T-cell (primary cell): Measurements from ENCODE around the gene SMIM32. TPM values are rescaled to one million over a fixed set of nuclear protein-coding genes. Genes with fewer than 3 reads are reported as not detected.

Experiments used
- ATAC-seq, 4 experiments: fragments of 200-7000 bp in 3 of 4; fragments of 150-1000 bp in 1 of 4; cut with Tn5 transposase; replicated peaks in 1 of 4; 1 replicate in 3 of 4; 2 replicates in 1 of 4; pipeline ENCODE4 v1.10.0; 2021; ENCODE audit warnings: moderate library complexity in 3 of 4, mild to moderate bottlenecking in 2 of 4, moderate number of reproducible peaks in 1 of 4
- CTCF ChIA-PET, 2 donors: fragments of 300-600 bp; sonication (Branson Sonifier 250); formaldehyde crosslinking; loops; one replicate each; lab custom pipeline; 2022; ENCODE audit warnings: antibody characterized with exemption in 2 of 2; lab: Charles Lee
- POLR2A ChIA-PET, 2 donors: fragments of 300-600 bp; sonication (Branson Sonifier 250); formaldehyde crosslinking; loops; one replicate each; lab custom pipeline; 2022; ENCODE audit warnings: antibody characterized with exemption in 2 of 2; lab: Charles Lee
- DNase-seq, 35 experiments: peaks; one replicate each; pipeline versions ENCODE4 v3.0.0 to v3.0.0-alpha.2; 2013 to 2023
- H3K27ac ChIP-seq: one replicate; pipeline ENCODE4 v1.5.1; 2013; ENCODE audit warnings: low read length
- H3K27me3 ChIP-seq, 2 experiments: replicated peaks in 1 of 2; 1 replicate in 1 of 2; 2 replicates in 1 of 2; pipeline versions ENCODE4 v1.6.1 to v1.7.0; 2013; ENCODE audit warnings: low read length in 1 of 2, mixed read lengths in 1 of 2; ENCODE audit not compliant: control insufficient read depth in 2 of 2, insufficient read depth in 2 of 2; ENCODE audit errors: extremely low read depth in 1 of 2
- H3K36me3 ChIP-seq, 2 donors: 1 replicate in 1 of 2; 2 replicates in 1 of 2; pipeline versions ENCODE4 v1.6.1 to v1.7.0; 2013; ENCODE audit warnings: low read length in 1 of 2; ENCODE audit not compliant: control insufficient read depth in 2 of 2, insufficient read depth in 1 of 2; ENCODE audit errors: extremely low read depth in 1 of 2
- H3K4me1 ChIP-seq, 2 experiments: 1 replicate in 1 of 2; 2 replicates in 1 of 2; pipeline versions ENCODE4 v1.6.1 to v1.7.0; 2013; ENCODE audit warnings: low read length in 2 of 2, mixed read lengths in 1 of 2; ENCODE audit not compliant: insufficient read depth in 2 of 2, control insufficient read depth in 1 of 2; ENCODE audit errors: extremely low read depth in 1 of 2
- H3K4me3 ChIP-seq, 2 donors: 1 replicate in 1 of 2; 2 replicates in 1 of 2; pipeline versions ENCODE4 v1.5.1 to v1.7.0; 2013; ENCODE audit warnings: mild to moderate bottlenecking in 2 of 2, low read length in 1 of 2, moderate library complexity in 1 of 2; ENCODE audit not compliant: control insufficient read depth in 1 of 2; ENCODE audit errors: extremely low read depth in 1 of 2
- H3K9me3 ChIP-seq: 2 replicates; pipeline ENCODE4 v1.7.0; 2013
- H3K27ac Mint-ChIP-seq, 2 donors: one replicate each; pipeline ENCODE4 v1.8.0; 2020 to 2021; ENCODE audit warnings: mild to moderate bottlenecking in 2 of 2, mixed read lengths in 2 of 2
- H3K27me3 Mint-ChIP-seq, 2 donors: one replicate each; pipeline ENCODE4 v1.8.0; 2021 to 2022; ENCODE audit warnings: mixed read lengths in 2 of 2
- H3K36me3 Mint-ChIP-seq: one replicate; pipeline ENCODE4 v1.8.0; 2021; ENCODE audit warnings: mixed read lengths
- H3K4me1 Mint-ChIP-seq, 3 donors: one replicate each; pipeline ENCODE4 v1.8.0; 2020 to 2022; ENCODE audit warnings: mixed read lengths in 3 of 3, mild to moderate bottlenecking in 1 of 3
- H3K4me3 Mint-ChIP-seq, 3 donors: one replicate each; pipeline ENCODE4 v1.8.0; 2020 to 2022; ENCODE audit warnings: mild to moderate bottlenecking in 3 of 3, mixed read lengths in 3 of 3, moderate library complexity in 3 of 3
- H3K9me3 Mint-ChIP-seq, 3 donors: one replicate each; pipeline ENCODE4 v1.8.0; 2020 to 2022; ENCODE audit warnings: mixed read lengths in 3 of 3
- WGBS: methylation state at CpG from one replicate; pipeline ENCODE4 v1.1.5; 2013; ENCODE audit warnings: missing lambda C conversion rate; ENCODE audit not compliant: insufficient coverage; 5-methylcytosine and 5-hydroxymethylcytosine counted together
- total RNA-seq, 35 experiments: library from RNA in 6 of 35; stranded (reverse) in 6 of 35; fragments of 120-200 nt in 1 of 35; gene quantifications; one replicate each; pipeline versions ENCODE4 v1.2.1 to v1.2.4 and lab custom pipeline; 2013 to 2026

SMIM32 gene
- total RNA-seq, 5 donors from 2014 or later (not counting 1 experiment from before 2014, with no cell fraction given) = not detected

DNA sequence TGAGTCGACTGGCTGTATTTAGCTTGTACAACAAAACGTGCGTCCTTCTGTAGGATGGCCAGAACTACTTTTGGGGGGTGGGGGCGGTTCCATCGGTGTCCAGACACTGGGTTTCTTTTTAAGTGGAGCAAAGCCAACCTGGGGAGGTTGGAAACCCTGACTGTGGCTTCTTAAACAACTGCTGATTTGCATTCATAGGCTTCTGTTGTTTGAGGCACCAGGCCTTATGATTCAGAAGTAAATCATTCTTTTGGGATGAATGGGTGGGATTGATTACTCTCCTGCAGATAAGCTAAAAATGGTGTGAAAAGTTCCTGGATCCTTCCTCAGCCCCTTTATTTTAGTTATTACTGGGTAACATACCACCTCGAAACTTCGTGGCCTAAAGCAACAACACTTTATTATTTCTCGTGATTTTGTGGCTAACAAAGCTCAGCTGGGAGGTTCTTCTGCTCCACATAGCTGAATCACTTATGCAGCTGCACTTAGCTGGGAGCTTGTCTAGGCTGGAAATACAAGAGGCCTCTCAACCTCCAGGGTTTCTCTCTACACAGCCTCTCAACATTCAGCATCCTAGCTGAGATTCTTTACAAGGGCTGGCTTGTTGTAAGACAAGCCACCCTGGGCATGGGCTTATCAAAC is 12.2 kb upstream of the SMIM32 start:
- ChIA-PET POLR2A (no interaction called here), CTCF (no interaction called here)
- Histone ChIP-seq H3K27ac (no peak overlapping the region), H3K9me3 (no peaks in the 10 kb centered on the region), H3K4me3 (no peak overlapping the region), H3K4me1 (no peaks in the 10 kb centered on the region), H3K36me3 (no peaks in the 10 kb centered on the region), H3K27me3 (peaks cover 3 to 27% of the 10 kb centered on the region in 2 experiments)
- no peak overlapping the region for H3K27ac Mint-ChIP-seq
- DNase-seq = no peak
- no peaks in the 10 kb centered on the region for H3K4me1 Mint-ChIP-seq
- no peak for ATAC-seq
- 66% methylated on average over 5 of the region's 8 CpGs for WGBS
- H3K9me3 Mint-ChIP-seq = no peaks in the 10 kb centered on the region
- peaks cover 13 to 24% of the 10 kb centered on the region in 2 donors for H3K27me3 Mint-ChIP-seq
- H3K36me3 Mint-ChIP-seq = no peaks in the 10 kb centered on the region
- H3K4me3 Mint-ChIP-seq = no peak overlapping the region

DNA sequence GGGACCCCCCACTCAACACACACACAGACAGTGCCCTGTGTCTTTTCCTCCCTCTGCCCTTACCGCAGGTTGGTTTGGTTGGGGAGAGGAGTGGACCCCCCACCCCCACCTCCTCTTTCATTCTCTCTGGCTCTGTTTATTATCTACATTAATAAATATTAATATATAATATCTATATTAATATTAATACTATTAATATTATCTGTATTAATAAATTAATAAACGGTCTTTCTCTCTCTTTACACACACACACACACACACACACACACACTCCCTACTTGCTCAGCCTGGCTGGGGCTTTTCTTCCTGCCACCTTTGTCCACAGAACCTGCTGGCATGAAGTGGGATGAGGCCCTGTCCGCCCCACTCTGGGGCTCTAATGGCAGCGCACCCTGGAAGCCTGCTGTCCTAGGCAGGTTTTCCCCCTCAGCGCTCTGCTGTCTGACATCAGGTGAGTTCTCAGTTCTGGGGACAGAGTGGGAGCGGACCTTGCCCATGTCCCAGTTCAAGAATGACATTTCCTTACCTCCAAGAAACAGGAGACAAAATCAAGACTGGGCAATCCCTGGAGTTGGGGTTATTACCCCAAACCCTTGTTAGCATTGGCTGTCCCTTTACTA is 10.5 kb upstream of the SMIM32 start:
- H3K36me3 ChIP-seq = no peaks in the 10 kb centered on the region
- no peak for DNase-seq
- no peaks in the 10 kb centered on the region for H3K9me3 ChIP-seq
- ChIA-PET CTCF (no interaction called here), POLR2A (no interaction called here)
- Mint-ChIP-seq H3K4me3 (no peak overlapping the region), H3K9me3 (no peaks in the 10 kb centered on the region), H3K4me1 (no peaks in the 10 kb centered on the region), H3K27ac (no peak overlapping the region), H3K27me3 (peaks cover 11 to 26% of the 10 kb centered on the region in 2 donors), H3K36me3 (no peaks in the 10 kb centered on the region)
- no peak overlapping the region for H3K27ac ChIP-seq
- peaks cover 3 to 22% of the 10 kb centered on the region in 2 experiments for H3K27me3 ChIP-seq
- H3K4me1 ChIP-seq = no peaks in the 10 kb centered on the region
- no peak overlapping the region for H3K4me3 ChIP-seq
- WGBS = 89% methylated on average over 3 of the region's 6 CpGs
- no peak for ATAC-seq

DNA sequence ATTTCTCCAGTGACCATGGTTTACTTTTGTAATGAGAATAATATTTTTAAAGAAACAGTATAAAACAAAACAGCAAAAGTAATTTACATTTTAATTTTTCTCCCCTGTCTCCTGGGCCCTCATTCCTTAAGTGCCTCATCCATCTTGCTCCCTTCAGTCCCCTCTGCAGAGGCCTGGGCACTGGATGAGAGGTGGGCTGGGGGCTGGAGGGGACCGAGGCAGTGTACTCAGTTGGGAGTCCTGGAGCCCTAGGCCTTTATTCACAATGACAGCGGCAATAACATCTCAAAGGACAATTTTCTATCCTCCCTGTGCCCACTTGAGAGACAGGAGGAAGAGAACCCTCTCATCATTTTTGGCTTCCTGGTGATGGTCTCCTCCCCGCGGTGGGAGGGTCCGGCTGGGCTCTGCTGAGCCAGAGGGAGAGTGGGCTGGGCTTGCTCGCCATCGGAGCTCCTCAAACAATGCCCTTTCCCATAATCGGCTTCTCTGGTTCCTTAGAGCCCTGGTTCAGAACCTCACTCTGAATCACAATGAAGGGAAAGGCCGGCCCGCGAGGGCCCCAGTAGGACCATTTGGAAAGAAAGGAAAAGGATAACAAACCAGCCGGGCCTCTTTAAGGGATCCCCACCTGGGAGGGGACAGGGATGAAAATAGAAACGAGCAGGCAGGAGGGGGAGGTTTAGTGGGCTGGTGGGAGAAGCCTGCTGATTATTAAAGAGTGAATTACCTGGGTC is 9.7 kb upstream of the SMIM32 start:
- CTCF ChIA-PET = no interaction called here
- Histone ChIP-seq H3K27ac (no peak overlapping the region), H3K4me3 (no peak overlapping the region), H3K9me3 (no peaks in the 10 kb centered on the region), H3K4me1 (no peaks in the 10 kb centered on the region), H3K27me3 (peaks cover 3 to 23% of the 10 kb centered on the region in 2 experiments), H3K36me3 (no peaks in the 10 kb centered on the region)
- Mint-ChIP-seq H3K9me3 (no peaks in the 10 kb centered on the region), H3K4me1 (no peaks in the 10 kb centered on the region), H3K27me3 (peaks cover 11 to 29% of the 10 kb centered on the region in 2 donors), H3K27ac (no peak overlapping the region), H3K36me3 (no peaks in the 10 kb centered on the region), H3K4me3 (no peak overlapping the region)
- WGBS = 7% methylated on average over 2 of the region's 13 CpGs
- DNase-seq (no peak), ATAC-seq (no peak)
- POLR2A ChIA-PET = no interaction called here

DNA sequence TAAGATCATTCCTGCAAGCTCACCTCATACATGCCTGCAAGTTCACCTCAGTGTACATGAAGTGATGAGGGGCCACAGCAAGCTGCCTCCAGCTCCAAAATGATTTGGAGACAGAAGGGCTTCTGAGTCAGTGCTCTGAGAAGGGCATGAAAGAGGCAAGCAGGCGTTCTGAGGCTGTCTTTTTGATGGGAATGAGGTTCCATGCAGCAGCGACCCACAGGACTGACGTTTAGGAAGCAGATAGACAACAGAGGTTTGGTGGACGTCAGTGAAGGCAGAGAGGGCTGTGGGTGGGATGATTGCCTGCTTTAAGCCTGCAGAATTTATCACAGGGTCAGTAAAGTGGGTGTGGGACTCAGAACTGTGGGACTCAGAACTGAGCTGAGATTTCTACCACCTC is 8.9 kb upstream of the SMIM32 start:
- Histone ChIP-seq H3K4me3 (no peak overlapping the region), H3K27me3 (peaks cover 3 to 21% of the 10 kb centered on the region in 2 experiments), H3K27ac (no peak overlapping the region), H3K9me3 (no peaks in the 10 kb centered on the region), H3K4me1 (no peaks in the 10 kb centered on the region), H3K36me3 (no peaks in the 10 kb centered on the region)
- POLR2A ChIA-PET = no interaction called here
- no peaks in the 10 kb centered on the region for H3K36me3 Mint-ChIP-seq
- no peak overlapping the region for H3K4me3 Mint-ChIP-seq
- H3K9me3 Mint-ChIP-seq = no peaks in the 10 kb centered on the region
- H3K27me3 Mint-ChIP-seq = peaks cover 16 to 31% of the 10 kb centered on the region in 2 donors
- no peak overlapping the region for H3K27ac Mint-ChIP-seq
- ATAC-seq (no peak), DNase-seq (no peak)
- H3K4me1 Mint-ChIP-seq = no peaks in the 10 kb centered on the region
- WGBS = 20% methylated on average over 2 of the region's 4 CpGs
- CTCF ChIA-PET = no interaction called here

DNA sequence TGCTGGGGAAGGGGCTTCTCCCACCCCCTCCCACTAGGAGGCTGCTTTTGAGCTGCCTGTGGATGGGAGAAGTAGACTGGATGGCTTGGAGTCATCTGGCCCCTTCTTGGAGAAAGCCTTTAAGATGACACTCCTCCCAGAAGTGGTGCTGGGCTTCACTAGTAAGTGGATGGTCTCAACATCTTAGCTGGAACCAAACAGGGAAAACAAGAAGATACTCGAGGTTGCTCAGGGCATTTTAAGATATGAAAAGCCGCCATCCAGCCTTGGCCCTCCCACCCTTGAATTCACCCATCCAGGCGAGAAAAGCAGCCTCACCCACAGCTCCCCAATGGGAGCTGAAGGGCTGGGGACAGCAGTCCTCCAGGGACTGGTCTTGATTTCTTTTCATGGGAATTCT is 7.8 kb upstream of the SMIM32 start:
- Mint-ChIP-seq H3K4me1 (no peaks in the 10 kb centered on the region), H3K27me3 (peaks cover 22 to 36% of the 10 kb centered on the region in 2 donors)
- POLR2A ChIA-PET = no interaction called here

DNA sequence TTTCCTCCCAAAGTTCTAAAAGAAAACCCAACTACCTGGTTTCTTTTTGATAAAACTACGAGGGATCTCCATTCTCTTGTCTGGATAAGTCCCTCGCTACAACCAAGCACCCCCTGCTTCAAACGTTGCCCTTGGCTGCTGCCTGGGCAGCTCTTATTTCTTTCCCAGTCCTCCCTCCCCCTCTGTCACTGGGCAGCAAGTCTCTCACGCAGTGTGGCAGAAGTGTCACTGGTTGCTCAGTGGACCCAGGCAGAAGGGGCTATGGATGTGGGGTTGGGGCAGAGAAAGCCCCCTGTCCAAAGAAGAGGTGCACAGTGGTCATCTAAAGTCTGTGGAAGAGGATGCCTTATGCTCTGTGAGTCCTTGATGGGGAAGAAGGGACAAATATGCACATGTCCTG is 7.2 kb upstream of the SMIM32 start:
- Histone ChIP-seq H3K4me3 (no peak overlapping the region), H3K36me3 (no peaks in the 10 kb centered on the region), H3K27me3 (peaks cover 3 to 34% of the 10 kb centered on the region in 2 experiments), H3K9me3 (no peaks in the 10 kb centered on the region), H3K27ac (no peak overlapping the region), H3K4me1 (no peaks in the 10 kb centered on the region)
- peaks cover 27 to 42% of the 10 kb centered on the region in 2 donors for H3K27me3 Mint-ChIP-seq
- ChIA-PET CTCF (no interaction called here), POLR2A (no interaction called here)
- no peaks in the 10 kb centered on the region for H3K4me1 Mint-ChIP-seq
- no peak overlapping the region for H3K27ac Mint-ChIP-seq
- ATAC-seq (no peak), DNase-seq (no peak)
- WGBS = 76% methylated on average over 2 of the region's 4 CpGs
- no peaks in the 10 kb centered on the region for H3K9me3 Mint-ChIP-seq
- H3K36me3 Mint-ChIP-seq = no peaks in the 10 kb centered on the region
- no peak overlapping the region for H3K4me3 Mint-ChIP-seq

More for the DNA sequence above, 7.8 kb upstream of the SMIM32 start:
- H3K36me3 Mint-ChIP-seq = no peaks in the 10 kb centered on the region
- Histone ChIP-seq H3K4me1 (no peaks in the 10 kb centered on the region), H3K4me3 (no peak overlapping the region), H3K9me3 (no peaks in the 10 kb centered on the region), H3K27ac (no peak overlapping the region), H3K27me3 (peaks cover 3 to 27% of the 10 kb centered on the region in 2 experiments), H3K36me3 (no peaks in the 10 kb centered on the region)
- H3K4me3 Mint-ChIP-seq = no peak overlapping the region
- ATAC-seq (no peak), DNase-seq (no peak)
- CTCF ChIA-PET = no interaction called here
- H3K9me3 Mint-ChIP-seq = no peaks in the 10 kb centered on the region
- 67% methylated on average over 1 of the region's 3 CpGs for WGBS
- H3K27ac Mint-ChIP-seq = no peak overlapping the region
